A673 (cell line): ENCODE measurements around the gene ZNF664. TPM values are rescaled to one million over a fixed set of nuclear protein-coding genes. Genes with fewer than 3 reads are reported as not detected.

Experiments used
- BruUV-seq: library from RNA; stranded (reverse); fragments of 400-500 nt; replicated peaks from 2 replicates; lab custom pipeline; 2021; lab: Mats Ljungman, UMichigan
- CTCF ChIA-PET: fragments of 300-600 bp; sonication (Branson Sonifier 250); formaldehyde crosslinking; loops from one replicate; lab custom pipeline; 2022; ENCODE audit warnings: antibody characterized with exemption; lab: Charles Lee
- POLR2A ChIA-PET: fragments of 300-600 bp; sonication (Branson Sonifier 250); formaldehyde crosslinking; loops from one replicate; lab custom pipeline; 2022; ENCODE audit warnings: antibody characterized with exemption; ENCODE audit not compliant: low non-redundant PET; lab: Charles Lee
- DNase-seq: peaks from one replicate; pipeline ENCODE4 v3.0.0-alpha.2; 2015; ENCODE audit warnings: low spot score
- H3K27ac ChIP-seq: fragments of 200-600 bp; sonication (generic); 2 replicates; pipeline ENCODE4 v1.5.1; 2016; ENCODE audit warnings: mixed run types, low read depth, mild to moderate bottlenecking, mixed read lengths, antibody characterized with exemption, low read length; ENCODE audit not compliant: poor library complexity, severe bottlenecking
- H3K27me3 ChIP-seq: fragments of 200-600 bp; sonication (generic); replicated peaks from 2 replicates; pipeline ENCODE4 v1.6.1; 2017; ENCODE audit warnings: mixed run types, low read depth, mild to moderate bottlenecking, mixed read lengths, antibody characterized with exemption, low read length; ENCODE audit not compliant: insufficient read depth, poor library complexity
- H3K36me3 ChIP-seq: fragments of 200-600 bp; sonication (generic); 2 replicates; pipeline ENCODE4 v1.6.1; 2016; ENCODE audit warnings: mixed run types, mild to moderate bottlenecking, mixed read lengths, antibody characterized with exemption, low read length; ENCODE audit not compliant: insufficient read depth, poor library complexity, severe bottlenecking
- H3K4me1 ChIP-seq: fragments of 200-600 bp; sonication (generic); 2 replicates; pipeline ENCODE4 v1.6.1; 2017; ENCODE audit warnings: mixed run types, mild to moderate bottlenecking, mixed read lengths, antibody characterized with exemption, low read length; ENCODE audit not compliant: insufficient read depth, poor library complexity, severe bottlenecking
- H3K4me3 ChIP-seq: fragments of 200-600 bp; sonication (generic); 2 replicates; pipeline ENCODE4 v1.5.1; 2016; ENCODE audit warnings: low read depth, mixed run types, mild to moderate bottlenecking, mixed read lengths, low read length; ENCODE audit not compliant: poor library complexity, severe bottlenecking
- H3K9me3 ChIP-seq: fragments of 200-600 bp; sonication (generic); 2 replicates; pipeline ENCODE4 v1.6.1; 2016; ENCODE audit warnings: mixed run types, low read depth, mild to moderate bottlenecking, mixed read lengths, antibody characterized with exemption, low read length; ENCODE audit not compliant: poor library complexity, severe bottlenecking
- EZH2 ChIP-seq: fragments of 200-600 bp; sonication (generic); IDR thresholded peaks from 2 replicates; pipeline ENCODE4 v1.6.1; 2017; ENCODE audit warnings: borderline replicate concordance, low read depth, mild to moderate bottlenecking, mixed read lengths, antibody characterized with exemption, low read length; ENCODE audit not compliant: poor library complexity, severe bottlenecking
- intact Hi-C: fragments of 100-400 bp; cut with micrococcal nuclease; formaldehyde crosslinking; loops from one replicate; pipeline ENCODE4 v1.10.0; 2022; ENCODE audit not compliant: unreplicated experiment
- total RNA-seq: library from RNA; stranded (reverse); gene quantifications from 2 replicates; pipeline ENCODE4 v1.2.3, GENCODE V29; 2021
- TF ChIP-seq, protein P1 (sequence below): fragments of 300-800, 200-600 bp; sonication (generic); conservative IDR thresholded peaks from 2 replicates; pipeline ENCODE4 v1.5.1; 2017; ENCODE audit warnings: low read depth, mild to moderate bottlenecking, antibody characterized with exemption, low read length, moderate library complexity, mixed read lengths

Gene ZNF664
- total RNA-seq, 1 experiment from 2014 or later, result 135 TPM

DNA sequence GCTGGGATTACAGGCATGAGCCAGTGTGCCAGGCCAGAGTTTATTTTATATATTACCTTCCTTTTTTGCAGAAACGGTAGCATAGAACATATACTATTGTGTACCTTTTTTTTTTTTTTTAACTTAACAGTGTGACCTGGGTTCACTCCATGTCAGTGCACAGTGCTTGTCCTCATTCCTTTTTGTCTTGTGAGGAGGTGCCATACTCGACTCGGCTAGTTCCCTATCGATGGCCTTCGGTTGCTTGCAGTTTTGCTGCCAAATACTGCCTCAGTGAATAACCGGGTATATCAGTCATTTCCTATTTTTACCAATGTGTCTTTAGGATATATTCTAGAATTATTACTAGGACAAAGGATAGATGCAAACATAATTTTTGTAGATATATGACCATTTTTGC is 36.8 kb downstream of the ZNF664 start:
- Histone ChIP-seq H3K27me3 (no peaks in the 10 kb centered on the region), H3K9me3 (no peaks in the 10 kb centered on the region), H3K4me1 (no peaks in the 10 kb centered on the region), H3K4me3 (no peak overlapping the region), H3K27ac (no peak overlapping the region), H3K36me3 (peaks cover 32% of the 10 kb centered on the region)
- POLR2A ChIA-PET, result no interaction called here
- CTCF ChIA-PET, result no interaction called here
- no TSS peak for BruUV-seq
- intact Hi-C loops, result no loop called here
- TF ChIP-seq, protein P1, sequence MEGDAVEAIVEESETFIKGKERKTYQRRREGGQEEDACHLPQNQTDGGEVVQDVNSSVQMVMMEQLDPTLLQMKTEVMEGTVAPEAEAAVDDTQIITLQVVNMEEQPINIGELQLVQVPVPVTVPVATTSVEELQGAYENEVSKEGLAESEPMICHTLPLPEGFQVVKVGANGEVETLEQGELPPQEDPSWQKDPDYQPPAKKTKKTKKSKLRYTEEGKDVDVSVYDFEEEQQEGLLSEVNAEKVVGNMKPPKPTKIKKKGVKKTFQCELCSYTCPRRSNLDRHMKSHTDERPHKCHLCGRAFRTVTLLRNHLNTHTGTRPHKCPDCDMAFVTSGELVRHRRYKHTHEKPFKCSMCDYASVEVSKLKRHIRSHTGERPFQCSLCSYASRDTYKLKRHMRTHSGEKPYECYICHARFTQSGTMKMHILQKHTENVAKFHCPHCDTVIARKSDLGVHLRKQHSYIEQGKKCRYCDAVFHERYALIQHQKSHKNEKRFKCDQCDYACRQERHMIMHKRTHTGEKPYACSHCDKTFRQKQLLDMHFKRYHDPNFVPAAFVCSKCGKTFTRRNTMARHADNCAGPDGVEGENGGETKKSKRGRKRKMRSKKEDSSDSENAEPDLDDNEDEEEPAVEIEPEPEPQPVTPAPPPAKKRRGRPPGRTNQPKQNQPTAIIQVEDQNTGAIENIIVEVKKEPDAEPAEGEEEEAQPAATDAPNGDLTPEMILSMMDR, result no peak
- TF ChIP-seq EZH2, result no peak
- DNase-seq, result no peak

DNA sequence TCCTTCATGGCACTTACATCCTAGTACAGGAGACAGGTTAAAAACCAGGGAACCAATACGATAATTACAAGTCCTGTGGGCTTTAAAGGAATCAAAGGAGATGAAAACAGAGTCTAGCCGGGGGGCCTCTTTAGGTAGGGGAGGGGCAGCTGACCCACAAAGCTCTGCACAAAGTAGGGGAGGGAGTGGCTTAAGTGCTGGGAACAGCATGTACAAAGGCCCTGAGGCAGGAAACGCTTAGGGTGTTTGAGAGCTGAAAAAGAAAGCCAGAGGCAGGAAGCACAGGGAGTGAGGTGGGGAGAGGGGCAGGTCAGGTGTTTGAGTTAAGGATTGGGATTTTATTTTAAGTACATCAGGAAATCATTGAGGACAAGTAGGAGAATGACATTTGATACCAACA is 37.7 kb downstream of the ZNF664 start:
- H3K4me3 ChIP-seq, result no peak overlapping the region
- no peak for DNase-seq
- no peaks in the 10 kb centered on the region for H3K27me3 ChIP-seq
- H3K36me3 ChIP-seq, result peaks cover 23% of the 10 kb centered on the region
- intact Hi-C loops, result no loop called here
- no peaks in the 10 kb centered on the region for H3K9me3 ChIP-seq
- ChIA-PET POLR2A (no interaction called here), CTCF (no interaction called here)
- H3K4me1 ChIP-seq, result no peaks in the 10 kb centered on the region
- TF ChIP-seq, protein P1, result no peak
- no peak for TF ChIP-seq EZH2
- no TSS peak for BruUV-seq
- no peak overlapping the region for H3K27ac ChIP-seq

DNA sequence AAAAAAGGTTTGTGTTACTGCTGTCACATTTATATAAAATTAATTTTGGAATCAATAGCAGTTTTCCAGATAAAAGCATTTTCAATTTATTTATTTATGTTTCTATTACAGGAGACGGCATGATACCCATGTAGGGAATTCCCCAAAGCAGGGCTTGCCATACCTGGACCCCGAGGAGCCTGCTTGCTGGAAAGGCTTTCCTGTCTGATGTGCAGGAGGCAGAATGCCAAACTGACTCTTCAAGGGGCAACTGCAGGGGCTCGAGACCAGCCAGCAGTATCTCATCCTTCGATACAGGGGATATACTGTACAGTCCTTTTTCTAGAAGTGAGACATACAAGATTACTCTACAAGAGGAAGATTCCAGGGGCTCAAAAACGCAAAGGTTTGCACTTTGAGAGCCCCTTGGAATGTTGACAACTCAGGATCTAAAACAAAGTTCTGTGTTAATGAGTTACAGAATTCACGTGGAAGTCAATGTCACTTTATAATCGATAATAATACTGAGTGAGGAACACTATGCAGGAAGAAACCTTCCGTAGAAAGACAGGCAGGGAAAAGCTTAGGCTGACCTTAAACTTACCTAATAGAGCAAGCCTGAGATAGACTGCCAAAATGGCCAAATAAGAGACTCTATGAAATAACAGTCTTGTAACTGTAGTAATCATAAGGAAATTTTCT is 38.6 kb downstream of the ZNF664 start:
- DNase-seq, result no peak
- ChIA-PET CTCF (no interaction called here), POLR2A (no interaction called here)
- no TSS peak for BruUV-seq
- Histone ChIP-seq H3K4me1 (no peaks in the 10 kb centered on the region), H3K4me3 (no peak overlapping the region), H3K27me3 (no peaks in the 10 kb centered on the region), H3K27ac (no peak overlapping the region), H3K36me3 (peaks cover 23% of the 10 kb centered on the region), H3K9me3 (no peaks in the 10 kb centered on the region)
- intact Hi-C loops, result no loop called here
- TF ChIP-seq, protein P1, result no peak
- TF ChIP-seq EZH2, result no peak
